HFFc6 (cell line): ENCODE measurements around the gene GORASP1. TPM values are rescaled to one million over a fixed set of nuclear protein-coding genes. Genes with fewer than 3 reads are reported as not detected.

Experiments
- DNase-seq: peaks from one replicate; pipeline ENCODE4 v3.0.0-alpha.2; 2018
- H3K27ac Mint-ChIP-seq: 2 replicates; pipeline ENCODE4 v1.8.0; 2020; ENCODE audit warnings: mild to moderate bottlenecking, mixed read lengths
- H3K27me3 Mint-ChIP-seq: 2 replicates; pipeline ENCODE4 v1.8.0; 2021; ENCODE audit warnings: mild to moderate bottlenecking, moderate library complexity, mixed read lengths; ENCODE audit not compliant: insufficient read depth
- H3K36me3 Mint-ChIP-seq: 2 replicates; pipeline ENCODE4 v1.8.0; 2021; ENCODE audit warnings: low read depth, mixed read lengths
- H3K4me1 Mint-ChIP-seq: 2 replicates; pipeline ENCODE4 v1.8.0; 2020; ENCODE audit warnings: low read depth, mixed read lengths
- H3K4me3 Mint-ChIP-seq: 2 replicates; pipeline ENCODE4 v1.8.0; 2020; ENCODE audit warnings: mild to moderate bottlenecking, moderate library complexity, mixed read lengths
- H3K9me3 Mint-ChIP-seq: 2 replicates; pipeline ENCODE4 v1.8.0; 2020; ENCODE audit warnings: mild to moderate bottlenecking, mixed read lengths
- total RNA-seq, 6 experiments: library from RNA; stranded (reverse); fragmentation: NEBNext Ultra II Directional; extraction: Animal tissue kit (Norgen Biotek cat#: 25700); gene quantifications; 2 replicates in 1 of 6; 3 replicates in 5 of 6; pipeline ENCODE4 v1.2.3, GENCODE V29; 2021
- TF ChIP-seq, protein P1 (sequence below): fragments of 200-600 bp; sonication (generic); IDR thresholded peaks from 2 replicates; pipeline ENCODE4 v1.5.0; 2021; ENCODE audit warnings: antibody characterized with exemption, mild to moderate bottlenecking

Gene GORASP1
- total RNA-seq, 6 experiments from 2014 or later: 42.7 to 52.1 (median 47.0) TPM

GRCh38 chr3:39121621-39122020 is 14.2 kb upstream of the GORASP1 start:
- H3K27ac Mint-ChIP-seq: no peak overlapping the region
- peaks cover 21% of the 10 kb centered on the region for H3K4me1 Mint-ChIP-seq

GRCh38 chr3:39118931-39119660 is 11.7 kb upstream of the GORASP1 start:
- no peak for DNase-seq
- Mint-ChIP-seq H3K4me3 (no peak overlapping the region), H3K27me3 (no peaks in the 10 kb centered on the region; the same call in 1 of the 2 replicates), H3K9me3 (no peaks in the 10 kb centered on the region), H3K27ac (no peak overlapping the region), H3K4me1 (no peaks in the 10 kb centered on the region), H3K36me3 (no peaks in the 10 kb centered on the region)
- TF ChIP-seq, protein P1, sequence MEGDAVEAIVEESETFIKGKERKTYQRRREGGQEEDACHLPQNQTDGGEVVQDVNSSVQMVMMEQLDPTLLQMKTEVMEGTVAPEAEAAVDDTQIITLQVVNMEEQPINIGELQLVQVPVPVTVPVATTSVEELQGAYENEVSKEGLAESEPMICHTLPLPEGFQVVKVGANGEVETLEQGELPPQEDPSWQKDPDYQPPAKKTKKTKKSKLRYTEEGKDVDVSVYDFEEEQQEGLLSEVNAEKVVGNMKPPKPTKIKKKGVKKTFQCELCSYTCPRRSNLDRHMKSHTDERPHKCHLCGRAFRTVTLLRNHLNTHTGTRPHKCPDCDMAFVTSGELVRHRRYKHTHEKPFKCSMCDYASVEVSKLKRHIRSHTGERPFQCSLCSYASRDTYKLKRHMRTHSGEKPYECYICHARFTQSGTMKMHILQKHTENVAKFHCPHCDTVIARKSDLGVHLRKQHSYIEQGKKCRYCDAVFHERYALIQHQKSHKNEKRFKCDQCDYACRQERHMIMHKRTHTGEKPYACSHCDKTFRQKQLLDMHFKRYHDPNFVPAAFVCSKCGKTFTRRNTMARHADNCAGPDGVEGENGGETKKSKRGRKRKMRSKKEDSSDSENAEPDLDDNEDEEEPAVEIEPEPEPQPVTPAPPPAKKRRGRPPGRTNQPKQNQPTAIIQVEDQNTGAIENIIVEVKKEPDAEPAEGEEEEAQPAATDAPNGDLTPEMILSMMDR: no peak

More at GRCh38 chr3:39121621-39122020, 14.2 kb upstream of the GORASP1 start:
- Mint-ChIP-seq H3K4me3 (no peak overlapping the region), H3K27me3 (no peaks in the 10 kb centered on the region; the same call in 1 of the 2 replicates), H3K36me3 (no peaks in the 10 kb centered on the region), H3K9me3 (no peaks in the 10 kb centered on the region)
- TF ChIP-seq, protein P1: no peak
- no peak for DNase-seq

DNA sequence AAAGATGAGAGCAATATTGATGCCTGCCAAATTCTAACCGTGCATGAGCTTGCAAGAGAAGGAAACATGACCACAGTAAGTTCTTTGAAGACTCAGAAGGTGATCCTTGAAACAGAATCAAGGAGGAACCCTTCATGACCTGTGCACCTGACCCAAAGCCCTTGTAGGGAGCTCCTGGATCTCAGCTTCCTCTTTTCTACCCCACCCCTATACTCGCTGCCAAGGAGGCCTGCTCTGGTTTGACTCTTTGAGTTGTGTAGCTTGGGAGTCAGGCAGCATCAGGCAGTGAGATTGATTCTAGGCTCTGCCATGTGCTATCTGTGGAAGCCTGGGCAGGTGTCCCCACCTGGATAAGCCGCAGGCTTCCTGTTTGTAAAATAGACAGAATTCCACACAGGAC is 10.7 kb upstream of the GORASP1 start:
- no peaks in the 10 kb centered on the region for H3K4me1 Mint-ChIP-seq
- TF ChIP-seq, protein P1: no peak
- H3K4me3 Mint-ChIP-seq: no peak overlapping the region
- H3K27ac Mint-ChIP-seq: no peak overlapping the region
- no peaks in the 10 kb centered on the region; the same call in 1 of the 2 replicates for H3K27me3 Mint-ChIP-seq
- DNase-seq: no peak
- no peaks in the 10 kb centered on the region for H3K36me3 Mint-ChIP-seq
- no peaks in the 10 kb centered on the region for H3K9me3 Mint-ChIP-seq

- no peak overlapping the region for H3K27ac Mint-ChIP-seq
- no peaks in the 10 kb centered on the region; the same call in 1 of the 2 replicates for H3K27me3 Mint-ChIP-seq
- DNase-seq: no peak
- H3K4me1 Mint-ChIP-seq: no peaks in the 10 kb centered on the region
- no peak overlapping the region for H3K4me3 Mint-ChIP-seq
- no peaks in the 10 kb centered on the region for H3K36me3 Mint-ChIP-seq
- no peaks in the 10 kb centered on the region for H3K9me3 Mint-ChIP-seq
- TF ChIP-seq, protein P1: no peak
Observed at GRCh38 chr3:39115870-39116269, 8.4 kb upstream of the GORASP1 start.

DNA sequence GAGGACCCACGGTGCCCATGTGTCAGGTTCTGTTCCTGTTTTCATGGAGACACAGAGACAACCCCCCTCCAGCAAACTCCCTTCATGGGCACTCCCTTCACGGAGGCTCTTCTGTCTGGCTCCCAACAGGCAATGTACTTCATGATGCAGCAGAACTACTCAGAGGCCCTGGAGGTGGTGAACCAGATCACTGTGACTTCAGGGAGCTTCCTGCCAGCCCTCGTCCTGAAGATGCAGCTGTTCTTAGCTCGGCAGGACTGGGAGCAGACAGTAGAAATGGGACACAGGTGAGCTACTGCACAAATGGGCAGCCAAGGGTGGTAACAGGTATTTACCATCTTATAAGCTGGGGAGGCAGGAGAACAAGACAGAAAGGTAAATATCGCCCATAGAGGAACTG is 7.0 kb upstream of the GORASP1 start:
- H3K9me3 Mint-ChIP-seq: no peaks in the 10 kb centered on the region
- H3K27me3 Mint-ChIP-seq: no peaks in the 10 kb centered on the region; the same call in 1 of the 2 replicates
- TF ChIP-seq, protein P1: no peak
- H3K4me1 Mint-ChIP-seq: no peaks in the 10 kb centered on the region
- no peak overlapping the region for H3K4me3 Mint-ChIP-seq
- no peaks in the 10 kb centered on the region for H3K36me3 Mint-ChIP-seq
- H3K27ac Mint-ChIP-seq: no peak overlapping the region
- no peak for DNase-seq
